Measurements from ENCODE around the gene NDUFA5.

The NDUFA5 gene

DNA sequence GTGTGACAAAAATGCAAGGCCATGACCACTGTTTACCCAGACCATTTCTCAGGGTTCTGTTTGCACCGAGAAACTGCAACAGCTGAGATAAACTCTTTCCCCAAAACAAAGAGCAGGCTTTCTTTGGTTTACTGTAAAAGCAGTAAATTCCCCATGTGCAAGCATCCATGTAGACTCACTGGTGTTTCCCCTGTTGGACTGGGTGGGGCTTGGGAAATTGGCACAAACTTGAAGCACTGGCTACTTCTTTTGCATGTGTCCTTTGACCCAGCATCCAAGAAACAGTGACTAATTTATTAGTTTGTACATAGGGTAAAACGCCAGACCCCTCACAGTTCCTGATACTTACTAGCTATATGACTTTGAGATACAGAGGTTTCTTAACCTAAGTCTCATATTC, 35.6 kb downstream of the NDUFA5 start:
- no peak for TF ChIP-seq CTCF (IDR thresholded peaks at IDR 0.05; ENCODE audit: insufficient read depth, low read depth, low read length, missing control alignments)
- H3K4me3 ChIP-seq (ENCODE audit: low read depth, low read length) = no peak overlapping the region
- no peak for DNase-seq (ENCODE audit: low read depth)

- DNase-seq (ENCODE audit: low read depth) = no peak
- no peak for TF ChIP-seq CTCF (IDR thresholded peaks at IDR 0.05; ENCODE audit: insufficient read depth, low read depth, low read length, missing control alignments)
- H3K4me3 ChIP-seq (ENCODE audit: low read depth, low read length) = no peak overlapping the region
These were observed 52.4 kb downstream of the NDUFA5 start for GRCh38 chr7:123505221-123505620.

DNA sequence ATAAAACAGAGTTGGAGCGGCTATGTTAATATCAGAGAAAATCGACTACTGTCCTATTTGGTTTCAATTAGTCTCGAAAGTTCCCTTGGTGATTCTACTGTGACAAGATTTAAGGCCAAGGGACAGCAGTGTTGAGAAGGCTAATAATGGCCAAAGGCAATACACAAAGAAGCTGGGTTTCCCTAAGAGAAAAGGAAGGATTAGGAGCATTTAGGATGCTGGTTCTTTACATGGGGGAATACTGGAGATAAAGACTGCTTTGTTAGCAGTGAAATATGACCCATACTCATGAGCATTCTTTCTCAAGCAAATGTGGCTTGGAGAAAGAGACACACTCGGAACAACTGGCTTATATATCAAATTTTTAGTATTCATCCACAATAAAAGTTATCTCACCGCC, 55.4 kb downstream of the NDUFA5 start:
- DNase-seq (ENCODE audit: low read depth) = no peak
- H3K4me3 ChIP-seq (ENCODE audit: low read depth, low read length) = no peak overlapping the region
- TF ChIP-seq CTCF (IDR thresholded peaks at IDR 0.05; ENCODE audit: insufficient read depth, low read depth, low read length, missing control alignments) = no peak

GRCh38 chr7:123500878-123501489, 56.6 kb downstream of the NDUFA5 start:
- no peak for DNase-seq (ENCODE audit: low read depth)
- H3K4me3 ChIP-seq (ENCODE audit: low read depth, low read length) = no peak overlapping the region
- TF ChIP-seq CTCF (IDR thresholded peaks at IDR 0.05; ENCODE audit: insufficient read depth, low read depth, low read length, missing control alignments) = no peak

DNA sequence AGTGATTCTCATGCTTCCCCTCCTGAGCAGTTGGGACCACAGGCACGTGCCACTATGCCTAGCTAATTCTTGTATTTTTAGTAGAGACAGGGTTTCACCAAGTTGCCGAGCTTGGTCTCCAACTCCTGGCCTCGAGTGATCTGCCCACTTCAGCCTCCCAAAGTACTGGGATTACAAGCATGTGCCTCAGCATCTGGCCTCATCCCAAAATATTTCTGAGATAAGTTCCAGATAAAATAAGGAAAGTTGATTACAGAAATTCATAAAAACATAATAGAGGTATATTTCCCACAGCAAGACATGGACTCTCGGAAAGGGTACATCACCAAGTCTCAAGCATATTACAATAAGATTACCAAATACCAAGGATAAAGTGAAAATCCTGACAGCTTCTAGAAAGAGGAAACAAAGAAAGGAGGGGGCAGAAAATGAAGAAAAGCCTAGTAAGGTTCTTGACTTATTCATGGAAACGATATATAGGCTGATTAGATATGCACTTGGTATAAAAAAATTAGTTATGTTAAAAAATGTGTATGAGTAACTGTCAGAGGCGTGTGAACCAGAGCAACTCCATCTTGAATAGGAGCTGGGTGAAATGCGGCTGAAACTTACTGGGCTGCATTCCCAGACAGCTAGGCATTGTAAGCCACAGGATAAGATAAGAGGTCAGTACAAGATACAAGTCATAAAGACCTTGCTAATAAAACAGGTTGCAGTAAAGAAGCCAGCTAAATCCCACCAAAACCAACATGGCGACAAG, 58.2 kb downstream of the NDUFA5 start:
- H3K4me3 ChIP-seq (ENCODE audit: low read depth, low read length) = no peak overlapping the region
- TF ChIP-seq CTCF (IDR thresholded peaks at IDR 0.05; ENCODE audit: insufficient read depth, low read depth, low read length, missing control alignments) = no peak
- DNase-seq (ENCODE audit: low read depth) = no peak

GRCh38 chr7:123498601-123499000, 59.0 kb downstream of the NDUFA5 start:
- no peak for DNase-seq (ENCODE audit: low read depth)
- TF ChIP-seq CTCF (IDR thresholded peaks at IDR 0.05; ENCODE audit: insufficient read depth, low read depth, low read length, missing control alignments) = no peak
- H3K4me3 ChIP-seq (ENCODE audit: low read depth, low read length) = no peak overlapping the region
